A549 treated with AZD2906 at 1 μM for 4 hours (cell line): Measurements from ENCODE around the gene SYNE2. TPM values are rescaled to one million over a fixed set of nuclear protein-coding genes. Genes with fewer than 3 reads are reported as not detected.

Experiments
- total RNA-seq: library from RNA; stranded (reverse); fragments of 200-300 nt; extraction: Qiagen RNA extraction; gene quantifications from 5 replicates; pipeline ENCODE4 v1.2.3, GENCODE V29; 2022

Gene SYNE2, protein sequence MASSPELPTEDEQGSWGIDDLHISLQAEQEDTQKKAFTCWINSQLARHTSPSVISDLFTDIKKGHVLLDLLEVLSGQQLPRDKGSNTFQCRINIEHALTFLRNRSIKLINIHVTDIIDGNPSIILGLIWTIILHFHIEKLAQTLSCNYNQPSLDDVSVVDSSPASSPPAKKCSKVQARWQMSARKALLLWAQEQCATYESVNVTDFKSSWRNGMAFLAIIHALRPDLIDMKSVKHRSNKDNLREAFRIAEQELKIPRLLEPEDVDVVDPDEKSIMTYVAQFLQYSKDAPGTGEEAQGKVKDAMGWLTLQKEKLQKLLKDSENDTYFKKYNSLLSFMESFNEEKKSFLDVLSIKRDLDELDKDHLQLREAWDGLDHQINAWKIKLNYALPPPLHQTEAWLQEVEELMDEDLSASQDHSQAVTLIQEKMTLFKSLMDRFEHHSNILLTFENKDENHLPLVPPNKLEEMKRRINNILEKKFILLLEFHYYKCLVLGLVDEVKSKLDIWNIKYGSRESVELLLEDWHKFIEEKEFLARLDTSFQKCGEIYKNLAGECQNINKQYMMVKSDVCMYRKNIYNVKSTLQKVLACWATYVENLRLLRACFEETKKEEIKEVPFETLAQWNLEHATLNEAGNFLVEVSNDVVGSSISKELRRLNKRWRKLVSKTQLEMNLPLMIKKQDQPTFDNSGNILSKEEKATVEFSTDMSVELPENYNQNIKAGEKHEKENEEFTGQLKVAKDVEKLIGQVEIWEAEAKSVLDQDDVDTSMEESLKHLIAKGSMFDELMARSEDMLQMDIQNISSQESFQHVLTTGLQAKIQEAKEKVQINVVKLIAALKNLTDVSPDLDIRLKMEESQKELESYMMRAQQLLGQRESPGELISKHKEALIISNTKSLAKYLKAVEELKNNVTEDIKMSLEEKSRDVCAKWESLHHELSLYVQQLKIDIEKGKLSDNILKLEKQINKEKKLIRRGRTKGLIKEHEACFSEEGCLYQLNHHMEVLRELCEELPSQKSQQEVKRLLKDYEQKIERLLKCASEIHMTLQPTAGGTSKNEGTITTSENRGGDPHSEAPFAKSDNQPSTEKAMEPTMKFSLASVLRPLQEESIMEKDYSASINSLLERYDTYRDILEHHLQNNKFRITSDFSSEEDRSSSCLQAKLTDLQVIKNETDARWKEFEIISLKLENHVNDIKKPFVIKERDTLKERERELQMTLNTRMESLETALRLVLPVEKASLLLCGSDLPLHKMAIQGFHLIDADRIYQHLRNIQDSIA (N-terminal part only)
- total RNA-seq: 8.7 to 11.5 TPM (median 10.0 TPM) in 5 replicates

DNA sequence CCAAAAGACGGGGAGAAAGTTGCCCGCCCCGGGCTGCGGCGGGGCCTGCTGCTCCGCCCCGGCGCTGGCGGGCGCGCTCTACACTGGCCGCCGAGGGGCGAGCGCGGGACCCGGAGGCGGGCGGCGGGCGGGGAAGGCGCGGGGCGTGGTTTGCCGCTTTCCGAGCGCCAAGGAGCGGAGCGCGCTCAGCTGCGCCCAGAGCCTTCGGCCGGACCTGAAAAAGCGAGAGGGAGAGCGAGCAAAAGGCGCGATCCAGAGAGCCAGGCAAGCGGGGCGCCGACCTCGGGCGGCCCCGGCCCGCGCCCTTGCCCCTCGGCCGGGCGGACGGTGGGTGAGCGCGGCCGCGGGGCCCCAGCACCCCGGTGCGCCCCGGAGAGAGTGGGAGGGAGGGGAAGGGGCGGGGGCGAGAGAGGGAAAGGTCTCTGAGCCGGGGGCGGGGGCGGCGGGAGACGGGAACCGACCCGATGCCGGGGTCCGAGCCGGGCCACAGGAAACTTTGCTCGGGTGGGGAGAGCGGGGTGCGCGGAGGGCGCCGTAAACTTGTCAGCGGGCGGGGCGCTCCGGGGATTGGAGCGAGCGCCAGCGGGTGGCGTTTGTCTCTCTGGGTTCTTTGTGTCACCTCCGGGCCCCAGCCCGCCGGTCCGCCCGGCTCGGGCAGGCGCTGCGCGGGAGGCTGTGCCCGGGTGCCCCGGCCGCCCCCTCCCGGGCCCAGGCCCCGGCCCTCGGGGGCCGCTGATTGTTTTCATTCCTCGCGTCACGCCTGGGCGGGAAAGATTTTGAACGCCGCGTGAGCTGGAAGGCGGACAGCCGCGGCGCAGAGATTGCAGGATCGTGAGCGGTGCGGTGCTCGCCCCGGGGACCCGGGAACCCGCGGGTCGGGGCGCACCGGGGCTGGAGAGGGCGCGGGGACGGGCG, at the start of gene SYNE2:
Gene SYNE2 (plus strand): TSS at position 188 of the 915 bp plus-strand sequence. CDS start 56,145 bp downstream, outside the sequence.

Other genes with a start within 250 kb of the SYNE2 start
- gene WDR89, start 211.1 kb upstream of the SYNE2 start, total RNA-seq: 7.5 to 9.4 TPM (median 8.3 TPM) in 5 replicates
- 12.4 to 16.3 TPM (median 15.0 TPM) in 5 replicates for gene SGPP1, start 124.9 kb upstream of the SYNE2 start, total RNA-seq